ENCODE measurements around the gene MICOS13. TPM values are rescaled to one million over a fixed set of nuclear protein-coding genes. Genes with fewer than 3 reads are reported as not detected.

Gene MICOS13
- total RNA-seq, 1 donor from 2014 or later: 55.4 TPM

DNA sequence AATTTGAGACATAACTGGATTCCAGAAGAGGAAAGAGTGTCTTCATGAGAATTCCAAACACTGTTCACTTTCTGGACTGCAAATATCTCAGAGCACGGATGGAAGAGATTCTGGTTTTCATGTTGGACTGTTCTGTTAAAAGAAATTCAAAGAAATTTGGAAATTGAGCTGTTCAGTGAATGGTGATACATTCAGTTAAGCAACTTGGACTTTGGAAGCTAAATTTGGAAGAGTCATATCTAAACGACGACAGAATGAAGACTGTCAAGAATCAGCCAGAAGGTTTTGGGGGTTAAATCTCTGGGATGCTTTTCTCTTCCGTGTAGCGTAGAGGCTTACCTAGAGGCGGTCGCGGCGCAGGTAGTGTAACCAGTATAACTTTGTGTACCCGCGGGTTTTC is 31.9 kb downstream of the MICOS13 start:
- H3K36me3 ChIP-seq (ENCODE audit: control insufficient read depth, insufficient read depth, low read length): peaks cover 3% of the 10 kb centered on the region
- no peaks in the 10 kb centered on the region for H3K27me3 ChIP-seq (ENCODE audit: control insufficient read depth, insufficient read depth, low read length)
- TF ChIP-seq, protein P1, sequence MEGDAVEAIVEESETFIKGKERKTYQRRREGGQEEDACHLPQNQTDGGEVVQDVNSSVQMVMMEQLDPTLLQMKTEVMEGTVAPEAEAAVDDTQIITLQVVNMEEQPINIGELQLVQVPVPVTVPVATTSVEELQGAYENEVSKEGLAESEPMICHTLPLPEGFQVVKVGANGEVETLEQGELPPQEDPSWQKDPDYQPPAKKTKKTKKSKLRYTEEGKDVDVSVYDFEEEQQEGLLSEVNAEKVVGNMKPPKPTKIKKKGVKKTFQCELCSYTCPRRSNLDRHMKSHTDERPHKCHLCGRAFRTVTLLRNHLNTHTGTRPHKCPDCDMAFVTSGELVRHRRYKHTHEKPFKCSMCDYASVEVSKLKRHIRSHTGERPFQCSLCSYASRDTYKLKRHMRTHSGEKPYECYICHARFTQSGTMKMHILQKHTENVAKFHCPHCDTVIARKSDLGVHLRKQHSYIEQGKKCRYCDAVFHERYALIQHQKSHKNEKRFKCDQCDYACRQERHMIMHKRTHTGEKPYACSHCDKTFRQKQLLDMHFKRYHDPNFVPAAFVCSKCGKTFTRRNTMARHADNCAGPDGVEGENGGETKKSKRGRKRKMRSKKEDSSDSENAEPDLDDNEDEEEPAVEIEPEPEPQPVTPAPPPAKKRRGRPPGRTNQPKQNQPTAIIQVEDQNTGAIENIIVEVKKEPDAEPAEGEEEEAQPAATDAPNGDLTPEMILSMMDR (IDR thresholded peaks at IDR 0.05; ENCODE audit: insufficient read depth, low read length, poor library complexity, severe bottlenecking): no peak
- no peak for DNase-seq (ENCODE audit: low read depth)
- H3K4me3 ChIP-seq (ENCODE audit: low read depth, low read length): no peak overlapping the region

DNA sequence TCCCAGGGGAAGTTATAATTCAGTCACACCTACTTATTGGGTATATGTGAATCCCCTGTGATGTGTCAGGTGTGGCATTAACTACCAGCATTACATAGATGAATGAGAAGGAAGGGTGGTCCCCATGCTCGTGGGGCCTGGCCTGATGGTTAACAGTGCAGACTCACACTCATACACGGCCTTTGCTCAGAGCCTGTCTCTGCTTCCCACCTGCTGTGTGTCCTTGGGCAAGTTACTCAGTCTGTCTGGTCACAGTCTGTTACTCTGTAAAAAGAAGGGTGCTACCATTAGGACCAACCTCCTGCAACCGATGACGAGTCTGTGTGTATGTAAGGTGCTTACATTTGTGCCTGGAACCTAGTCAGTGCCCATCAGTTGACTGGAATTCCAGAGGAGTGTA is 33.6 kb downstream of the MICOS13 start:
- Histone ChIP-seq H3K27me3 (ENCODE audit: control insufficient read depth, insufficient read depth, low read length) (no peaks in the 10 kb centered on the region), H3K4me3 (ENCODE audit: low read depth, low read length) (no peak overlapping the region), H3K36me3 (ENCODE audit: control insufficient read depth, insufficient read depth, low read length) (peaks cover 3% of the 10 kb centered on the region)
- TF ChIP-seq, protein P1 (IDR thresholded peaks at IDR 0.05; ENCODE audit: insufficient read depth, low read length, poor library complexity, severe bottlenecking): no peak
- DNase-seq (ENCODE audit: low read depth): no peak

DNA sequence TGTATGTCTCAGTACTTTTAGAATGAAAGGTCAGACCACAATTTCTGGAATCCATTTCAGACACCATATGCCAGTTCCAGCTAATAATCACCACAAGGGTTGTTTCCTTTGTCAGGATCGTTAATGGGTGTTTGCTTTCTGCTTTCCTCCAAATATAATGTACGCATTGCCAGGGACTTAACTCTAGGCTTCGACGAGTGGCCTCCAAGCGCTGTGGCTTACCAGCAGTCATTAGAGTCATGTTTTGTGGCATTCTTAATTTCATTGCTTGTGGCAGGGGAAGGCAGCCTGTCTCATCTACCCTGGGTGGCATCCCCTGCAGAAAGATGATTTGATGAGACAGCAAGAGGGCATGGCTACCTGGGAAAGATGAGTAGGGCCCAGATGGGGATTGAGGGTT is 34.9 kb downstream of the MICOS13 start:
- peaks cover 3% of the 10 kb centered on the region for H3K36me3 ChIP-seq (ENCODE audit: control insufficient read depth, insufficient read depth, low read length)
- DNase-seq (ENCODE audit: low read depth): no peak
- TF ChIP-seq, protein P1 (IDR thresholded peaks at IDR 0.05; ENCODE audit: insufficient read depth, low read length, poor library complexity, severe bottlenecking): no peak
- no peak overlapping the region for H3K4me3 ChIP-seq (ENCODE audit: low read depth, low read length)
- no peaks in the 10 kb centered on the region for H3K27me3 ChIP-seq (ENCODE audit: control insufficient read depth, insufficient read depth, low read length)

DNA sequence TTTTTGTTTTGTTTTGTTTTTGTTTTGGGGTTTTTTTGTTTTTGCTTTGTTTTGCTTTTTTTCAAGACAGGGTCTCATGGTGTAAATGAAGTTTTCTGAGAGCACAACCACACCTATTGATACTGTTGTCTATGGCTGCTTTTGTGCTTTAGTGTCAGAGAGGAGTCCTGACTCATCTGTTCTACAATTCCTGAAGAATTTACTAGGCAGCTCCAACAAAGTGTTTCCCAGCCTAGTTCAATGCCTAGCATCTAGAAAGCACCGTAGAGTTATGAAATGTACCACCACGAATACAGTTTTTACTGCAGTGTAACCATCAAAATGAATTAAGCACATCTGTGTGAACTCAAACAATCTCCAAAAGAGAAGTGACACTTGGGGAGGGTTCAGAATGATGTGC is 36.3 kb downstream of the MICOS13 start:
- H3K36me3 ChIP-seq (ENCODE audit: control insufficient read depth, insufficient read depth, low read length): peaks cover 3% of the 10 kb centered on the region
- no peak for DNase-seq (ENCODE audit: low read depth)
- no peaks in the 10 kb centered on the region for H3K27me3 ChIP-seq (ENCODE audit: control insufficient read depth, insufficient read depth, low read length)
- no peak overlapping the region for H3K4me3 ChIP-seq (ENCODE audit: low read depth, low read length)
- TF ChIP-seq, protein P1 (IDR thresholded peaks at IDR 0.05; ENCODE audit: insufficient read depth, low read length, poor library complexity, severe bottlenecking): no peak

DNA sequence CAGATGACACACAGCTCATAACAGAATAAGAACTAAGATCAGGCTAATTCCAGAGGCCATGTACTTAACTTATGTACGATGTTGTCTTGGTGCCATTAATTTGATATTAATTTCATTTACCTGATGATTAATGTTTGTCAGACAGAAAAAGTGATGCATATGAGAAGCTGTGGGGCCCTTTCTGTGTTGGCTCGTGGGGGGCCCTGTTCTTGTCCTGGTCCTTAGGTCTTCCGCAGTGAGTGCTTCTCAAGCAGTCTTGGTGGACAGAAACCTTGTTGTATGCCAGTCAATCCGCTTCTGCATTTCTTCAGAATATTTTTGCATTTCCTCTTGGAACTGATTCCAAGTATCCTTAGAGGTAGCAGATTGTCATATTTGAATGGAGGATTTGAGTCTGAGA is 37.3 kb downstream of the MICOS13 start:
- no peak overlapping the region for H3K4me3 ChIP-seq (ENCODE audit: low read depth, low read length)
- DNase-seq (ENCODE audit: low read depth): no peak
- H3K27me3 ChIP-seq (ENCODE audit: control insufficient read depth, insufficient read depth, low read length): no peaks in the 10 kb centered on the region
- peaks cover 3% of the 10 kb centered on the region for H3K36me3 ChIP-seq (ENCODE audit: control insufficient read depth, insufficient read depth, low read length)
- TF ChIP-seq, protein P1 (IDR thresholded peaks at IDR 0.05; ENCODE audit: insufficient read depth, low read length, poor library complexity, severe bottlenecking): no peak

DNA sequence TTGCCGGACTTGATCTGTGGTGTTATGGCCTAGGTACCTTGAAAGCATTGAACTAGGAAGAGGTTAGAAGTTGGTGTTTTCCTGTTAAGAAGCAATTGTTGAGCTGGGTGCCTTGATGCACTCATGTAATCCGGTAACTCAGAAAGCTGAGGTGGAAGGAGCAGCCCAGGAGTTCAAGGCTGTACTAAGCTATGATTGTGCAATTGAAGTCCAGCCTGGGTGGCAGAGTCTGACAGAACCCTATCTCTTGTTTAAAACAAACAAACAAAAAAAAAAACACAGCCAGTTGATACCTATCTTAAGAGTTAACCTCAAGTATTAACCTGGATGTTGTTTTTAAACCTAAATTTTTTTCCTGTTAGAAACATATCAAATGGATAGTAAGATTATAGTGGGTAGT is 38.1 kb downstream of the MICOS13 start:
- no peak for DNase-seq (ENCODE audit: low read depth)
- peaks cover 3% of the 10 kb centered on the region for H3K36me3 ChIP-seq (ENCODE audit: control insufficient read depth, insufficient read depth, low read length)
- TF ChIP-seq, protein P1 (IDR thresholded peaks at IDR 0.05; ENCODE audit: insufficient read depth, low read length, poor library complexity, severe bottlenecking): no peak
- no peak overlapping the region for H3K4me3 ChIP-seq (ENCODE audit: low read depth, low read length)
- no peaks in the 10 kb centered on the region for H3K27me3 ChIP-seq (ENCODE audit: control insufficient read depth, insufficient read depth, low read length)
